Measurements from ENCODE around the gene PPM1K. TPM values are rescaled to one million over a fixed set of nuclear protein-coding genes. Genes with fewer than 3 reads are reported as not detected.

PPM1K gene
- total RNA-seq, 1 experiment from 2014 or later, result 4.2 TPM

GRCh38 chr4:88333741-88334405 is 49.5 kb upstream of the PPM1K start:
- ChIA-PET CTCF (no interaction called here), RAD21 (ENCODE audit: low non-redundant PET in 1 of 2, low total read pairs in 2 of 2, uncharacterized antibody in 2 of 2, unreplicated experiment in 2 of 2) (no interaction called here), POLR2A (no interaction called here)
- Histone ChIP-seq H3K4me1 (ENCODE audit: control insufficient read depth in 1 of 2, insufficient read depth in 2 of 2, low read length in 2 of 2) (no peaks in the 10 kb centered on the region), H3K9me3 (ENCODE audit: control insufficient read depth in 1 of 2, insufficient read depth in 1 of 2, low read depth in 1 of 2, low read length in 2 of 2) (no peaks in the 10 kb centered on the region), H4K20me1 (ENCODE audit: insufficient read depth) (no peaks in the 10 kb centered on the region), H3K4me3 (replicated peaks in 1 of 2; ENCODE audit: low read depth in 1 of 2, low read length in 2 of 2) (no peak overlapping the region), H3K27ac (ENCODE audit: low read depth, low read length) (no peak overlapping the region), H3K4me2 (ENCODE audit: low read length) (no peak overlapping the region), H3K9ac (ENCODE audit: low read length) (no peak overlapping the region), H3K36me3 (ENCODE audit: control insufficient read depth in 1 of 2, insufficient read depth in 2 of 2, low read length in 2 of 2) (no peaks in the 10 kb centered on the region), H3K79me2 (ENCODE audit: insufficient read depth, low read length) (no peaks in the 10 kb centered on the region), H3K9me2 (ENCODE audit: insufficient read depth) (no peaks in the 10 kb centered on the region), H2AFZ (ENCODE audit: low read depth, low read length, poor library complexity, severe bottlenecking) (no peak overlapping the region), H3K27me3 (ENCODE audit: insufficient read depth, low read length) (no peaks in the 10 kb centered on the region)
- BruUV-seq (replicated peaks), result no TSS peak
- ATAC-seq, result no peak
- TF ChIP-seq SP1 (IDR thresholded peaks at IDR 0.05; ENCODE audit: low read depth), result no peak
- intact Hi-C loops (cut with micrococcal nuclease), result no loop called here
- DNase-seq (ENCODE audit: low read depth, low spot score), result no peak

DNA sequence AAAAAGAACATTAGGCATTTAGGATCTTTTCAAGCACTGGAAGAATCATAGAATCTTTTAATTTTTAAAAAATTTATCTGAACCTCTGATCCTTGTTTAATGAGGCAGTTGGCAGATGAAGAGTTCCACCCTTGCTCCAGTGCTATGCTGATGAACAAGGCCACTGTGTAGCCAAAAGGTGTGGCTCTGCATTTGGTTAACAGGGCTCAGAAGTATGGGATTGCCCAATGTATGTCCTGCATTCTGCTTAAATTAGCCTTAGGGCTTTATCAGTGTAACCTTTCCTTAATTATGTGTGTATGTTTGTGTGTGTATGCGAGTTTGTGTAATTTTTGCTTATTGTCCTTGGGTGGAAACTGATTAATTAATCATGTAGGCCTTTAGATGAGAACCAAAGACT is 43.3 kb upstream of the PPM1K start:
- Histone ChIP-seq H3K27me3 (ENCODE audit: insufficient read depth, low read length) (no peaks in the 10 kb centered on the region), H2AFZ (ENCODE audit: low read depth, low read length, poor library complexity, severe bottlenecking) (no peak overlapping the region), H3K4me3 (replicated peaks in 1 of 2; ENCODE audit: low read depth in 1 of 2, low read length in 2 of 2) (no peak overlapping the region), H3K9me3 (ENCODE audit: control insufficient read depth in 1 of 2, insufficient read depth in 1 of 2, low read depth in 1 of 2, low read length in 2 of 2) (no peaks in the 10 kb centered on the region), H3K9me2 (ENCODE audit: insufficient read depth) (no peaks in the 10 kb centered on the region), H3K4me2 (ENCODE audit: low read length) (no peak overlapping the region), H3K9ac (ENCODE audit: low read length) (no peak overlapping the region), H3K4me1 (ENCODE audit: control insufficient read depth in 1 of 2, insufficient read depth in 2 of 2, low read length in 2 of 2) (no peaks in the 10 kb centered on the region), H3K79me2 (ENCODE audit: insufficient read depth, low read length) (no peaks in the 10 kb centered on the region), H3K36me3 (ENCODE audit: control insufficient read depth in 1 of 2, insufficient read depth in 2 of 2, low read length in 2 of 2) (no peaks in the 10 kb centered on the region), H4K20me1 (ENCODE audit: insufficient read depth) (no peaks in the 10 kb centered on the region), H3K27ac (ENCODE audit: low read depth, low read length) (no peak overlapping the region)
- intact Hi-C loops (cut with micrococcal nuclease), result no loop called here
- ChIA-PET RAD21 (ENCODE audit: low non-redundant PET in 1 of 2, low total read pairs in 2 of 2, uncharacterized antibody in 2 of 2, unreplicated experiment in 2 of 2) (no interaction called here), POLR2A (no interaction called here), CTCF (no interaction called here)
- ATAC-seq, result no peak
- no peak for DNase-seq (ENCODE audit: low read depth, low spot score)
- BruUV-seq (replicated peaks), result no TSS peak
- no peak for TF ChIP-seq CBX3 (IDR thresholded peaks at IDR 0.05; ENCODE audit: low read depth)
- TF ChIP-seq, protein P1, sequence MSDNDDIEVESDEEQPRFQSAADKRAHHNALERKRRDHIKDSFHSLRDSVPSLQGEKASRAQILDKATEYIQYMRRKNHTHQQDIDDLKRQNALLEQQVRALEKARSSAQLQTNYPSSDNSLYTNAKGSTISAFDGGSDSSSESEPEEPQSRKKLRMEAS (IDR thresholded peaks at IDR 0.05), result no peak
- TF ChIP-seq EZH2 (IDR thresholded peaks at IDR 0.05), result no peak
- TF ChIP-seq FOSL1 (IDR thresholded peaks at IDR 0.05; ENCODE audit: low read depth), result no peak
- TF ChIP-seq JUND (IDR thresholded peaks at IDR 0.05), result no peak
- TF ChIP-seq ZNF274 (IDR thresholded peaks at IDR 0.05; ENCODE audit: low read depth, low read length), result no peak
- no peak for TF ChIP-seq EGR1 (IDR thresholded peaks at IDR 0.05; ENCODE audit: low read depth)
- no peak for TF ChIP-seq ELF1 (IDR thresholded peaks at IDR 0.05; ENCODE audit: borderline replicate concordance, low read depth)
- no peak for TF ChIP-seq ATF3 (IDR thresholded peaks at IDR 0.05)
- TF ChIP-seq SRF (IDR thresholded peaks at IDR 0.05; ENCODE audit: low read depth), result no peak
- TF ChIP-seq, protein P2, sequence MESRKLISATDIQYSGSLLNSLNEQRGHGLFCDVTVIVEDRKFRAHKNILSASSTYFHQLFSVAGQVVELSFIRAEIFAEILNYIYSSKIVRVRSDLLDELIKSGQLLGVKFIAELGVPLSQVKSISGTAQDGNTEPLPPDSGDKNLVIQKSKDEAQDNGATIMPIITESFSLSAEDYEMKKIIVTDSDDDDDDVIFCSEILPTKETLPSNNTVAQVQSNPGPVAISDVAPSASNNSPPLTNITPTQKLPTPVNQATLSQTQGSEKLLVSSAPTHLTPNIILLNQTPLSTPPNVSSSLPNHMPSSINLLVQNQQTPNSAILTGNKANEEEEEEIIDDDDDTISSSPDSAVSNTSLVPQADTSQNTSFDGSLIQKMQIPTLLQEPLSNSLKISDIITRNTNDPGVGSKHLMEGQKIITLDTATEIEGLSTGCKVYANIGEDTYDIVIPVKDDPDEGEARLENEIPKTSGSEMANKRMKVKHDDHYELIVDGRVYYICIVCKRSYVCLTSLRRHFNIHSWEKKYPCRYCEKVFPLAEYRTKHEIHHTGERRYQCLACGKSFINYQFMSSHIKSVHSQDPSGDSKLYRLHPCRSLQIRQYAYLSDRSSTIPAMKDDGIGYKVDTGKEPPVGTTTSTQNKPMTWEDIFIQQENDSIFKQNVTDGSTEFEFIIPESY (IDR thresholded peaks at IDR 0.05; ENCODE audit: extremely low read depth, insufficient replicate concordance, low read length), result no peak
- TF ChIP-seq CTCF (IDR thresholded peaks at IDR 0.05 in 2 of 3, conservative IDR thresholded peaks at IDR 0.05 in 1 of 3; ENCODE audit: borderline replicate concordance in 1 of 3, insufficient read depth in 1 of 3, low read depth in 2 of 3, low read length in 2 of 3), result no peak
- TF ChIP-seq POLR2AphosphoS5 (IDR thresholded peaks at IDR 0.05; ENCODE audit: low read depth, low read length), result no peak
- TF ChIP-seq YY1 (IDR thresholded peaks at IDR 0.05; ENCODE audit: extremely low read depth, insufficient replicate concordance, low read depth, low read length), result no peak
- no peak for TF ChIP-seq POLR2A (IDR thresholded peaks at IDR 0.05; ENCODE audit: borderline replicate concordance, extremely low read depth, insufficient read depth, insufficient read length)
- TF ChIP-seq ZFX (IDR thresholded peaks at IDR 0.05), result no peak
- no peak for TF ChIP-seq SIN3A (IDR thresholded peaks at IDR 0.05; ENCODE audit: low read depth)
- no peak for TF ChIP-seq CEBPB (IDR thresholded peaks at IDR 0.05; ENCODE audit: low read depth)

Measured in HCT116 (cell line).